Tibial artery (tissue), 4 donors: ENCODE data around the gene ADAM10.

Experiments used
- DNase-seq, 2 donors: peaks; one replicate each; pipeline ENCODE4 v3.0.0-alpha.2; 2019
- H3K27ac ChIP-seq, 2 donors: fragments of 200-600 bp; sonication (generic) in 1 of 2; 1 replicate in 1 of 2; 2 replicates in 1 of 2; pipeline ENCODE4 v1.5.1; 2018 to 2019; ENCODE audit warnings: mild to moderate bottlenecking in 1 of 2
- H3K27me3 ChIP-seq, 2 donors: fragments of 200-600 bp; sonication (generic) in 1 of 2; one replicate each; pipeline versions ENCODE4 v1.5.1 to v1.6.0; 2016 to 2019
- H3K36me3 ChIP-seq, 3 donors: fragments of 200-600 bp; sonication (generic) in 2 of 3; one replicate each; pipeline ENCODE4 v1.5.1; 2016 to 2019; ENCODE audit warnings: mild to moderate bottlenecking in 2 of 3
- H3K4me1 ChIP-seq, 4 donors: fragments of 200-600 bp; sonication (generic) in 2 of 4; 1 replicate in 3 of 4; 2 replicates in 1 of 4; pipeline ENCODE4 v1.5.1; 2016 to 2019
- H3K4me3 ChIP-seq, 2 donors: fragments of 200-600 bp; sonication (generic) in 1 of 2; 1 replicate in 1 of 2; 2 replicates in 1 of 2; pipeline ENCODE4 v1.5.1; 2018 to 2019; ENCODE audit warnings: mild to moderate bottlenecking in 2 of 2
- H3K9me3 ChIP-seq, 3 donors: fragments of 200-600 bp; sonication (generic) in 1 of 3; one replicate each; pipeline ENCODE4 v1.5.1; 2016 to 2019
- intact Hi-C: fragments of 100-400 bp; cut with DNase I; formaldehyde crosslinking; loops from one replicate; pipeline ENCODE4 v1.15.0; 2023; ENCODE audit warnings: low total_unique reads
- TF ChIP-seq, protein P1 (sequence below), 2 experiments: fragments of 200-600 bp in 1 of 2; fragments of 450-650 bp in 1 of 2; IDR thresholded peaks; one replicate each; pipeline ENCODE4 v1.5.1; 2017 to 2019; ENCODE audit warnings: antibody characterized with exemption in 2 of 2, mild to moderate bottlenecking in 1 of 2, moderate library complexity in 1 of 2

The ADAM10 gene

DNA sequence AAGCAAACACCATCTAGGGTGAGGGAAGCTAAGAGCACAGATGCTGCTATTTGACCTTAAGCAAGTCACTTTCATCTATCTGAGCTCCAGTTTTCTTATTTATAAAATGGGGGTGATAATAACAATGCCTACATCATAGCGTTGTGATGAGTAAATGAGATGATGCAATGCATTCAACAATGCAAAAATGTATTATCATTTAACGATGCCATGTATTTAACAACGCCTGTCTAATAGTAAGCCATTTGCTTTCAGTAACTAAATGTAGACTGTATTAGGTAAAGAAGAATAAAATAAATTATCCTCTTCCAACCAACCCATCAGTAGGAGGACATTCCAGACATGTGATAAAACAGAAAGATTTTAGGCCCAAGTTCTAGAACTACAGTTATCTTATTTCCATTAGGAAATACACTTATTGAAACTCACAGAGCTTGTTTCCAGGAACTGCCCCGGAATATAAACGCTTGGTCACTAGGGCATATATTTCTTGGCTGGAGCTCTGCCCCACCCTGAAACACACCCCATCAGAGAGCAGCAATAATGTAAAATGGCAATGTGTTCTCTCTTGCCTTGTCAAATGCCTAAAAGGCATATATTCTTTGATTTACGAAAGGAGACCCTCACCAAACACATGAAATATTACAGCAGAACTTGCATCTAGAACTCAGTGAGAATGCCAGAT lies 189.5 kb downstream of the ADAM10 start:
- TF ChIP-seq, protein P1, sequence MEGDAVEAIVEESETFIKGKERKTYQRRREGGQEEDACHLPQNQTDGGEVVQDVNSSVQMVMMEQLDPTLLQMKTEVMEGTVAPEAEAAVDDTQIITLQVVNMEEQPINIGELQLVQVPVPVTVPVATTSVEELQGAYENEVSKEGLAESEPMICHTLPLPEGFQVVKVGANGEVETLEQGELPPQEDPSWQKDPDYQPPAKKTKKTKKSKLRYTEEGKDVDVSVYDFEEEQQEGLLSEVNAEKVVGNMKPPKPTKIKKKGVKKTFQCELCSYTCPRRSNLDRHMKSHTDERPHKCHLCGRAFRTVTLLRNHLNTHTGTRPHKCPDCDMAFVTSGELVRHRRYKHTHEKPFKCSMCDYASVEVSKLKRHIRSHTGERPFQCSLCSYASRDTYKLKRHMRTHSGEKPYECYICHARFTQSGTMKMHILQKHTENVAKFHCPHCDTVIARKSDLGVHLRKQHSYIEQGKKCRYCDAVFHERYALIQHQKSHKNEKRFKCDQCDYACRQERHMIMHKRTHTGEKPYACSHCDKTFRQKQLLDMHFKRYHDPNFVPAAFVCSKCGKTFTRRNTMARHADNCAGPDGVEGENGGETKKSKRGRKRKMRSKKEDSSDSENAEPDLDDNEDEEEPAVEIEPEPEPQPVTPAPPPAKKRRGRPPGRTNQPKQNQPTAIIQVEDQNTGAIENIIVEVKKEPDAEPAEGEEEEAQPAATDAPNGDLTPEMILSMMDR (IDR thresholded peaks at IDR 0.05) = no peak
- no peak overlapping the region for H3K4me3 ChIP-seq
- no peaks in the 10 kb centered on the region for H3K36me3 ChIP-seq
- H3K27ac ChIP-seq = no peak overlapping the region
- H3K9me3 ChIP-seq = no peaks in the 10 kb centered on the region
- intact Hi-C loops = no loop called here
- DNase-seq = no peak
- H3K4me1 ChIP-seq = no peaks in the 10 kb centered on the region
- H3K27me3 ChIP-seq = no peaks in the 10 kb centered on the region

DNA sequence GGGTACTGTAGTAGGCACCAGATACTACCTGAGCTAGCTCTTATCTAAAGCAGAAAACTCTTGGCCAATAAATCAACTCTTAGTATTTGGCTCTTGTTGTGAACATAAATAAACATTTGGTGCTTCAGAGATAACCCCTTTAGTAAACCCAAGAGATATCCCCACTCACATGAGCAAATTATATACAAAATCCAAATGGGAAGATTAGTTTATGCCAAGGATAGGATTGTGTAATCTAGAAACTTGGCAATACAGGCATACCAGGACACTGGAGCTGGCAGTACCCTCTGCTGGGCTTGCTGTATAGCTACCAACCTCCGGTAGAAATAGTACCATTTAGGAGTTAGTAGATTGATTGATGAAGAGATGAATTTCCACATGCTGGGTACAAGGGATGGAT lies 190.7 kb downstream of the ADAM10 start:
- TF ChIP-seq, protein P1 (IDR thresholded peaks at IDR 0.05) = no peak

DNA sequence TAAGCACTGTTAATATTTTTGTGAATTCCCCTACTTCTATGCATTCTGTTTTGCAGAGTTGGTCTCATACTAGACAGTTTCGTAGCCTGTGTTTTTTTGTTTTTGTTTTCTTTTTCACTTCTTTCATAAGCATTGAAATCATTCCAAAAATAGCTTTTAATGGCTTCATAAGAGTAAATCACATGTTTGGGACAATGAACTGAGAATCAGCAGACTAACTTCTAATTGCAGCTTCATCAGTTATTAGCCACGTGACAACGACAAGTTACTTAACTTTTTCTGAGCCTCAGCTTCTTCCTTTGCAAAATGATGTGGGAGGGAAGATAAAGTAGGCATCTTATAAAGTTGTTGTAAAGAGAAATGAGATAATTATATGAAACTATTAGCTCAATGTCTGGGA lies 193.0 kb downstream of the ADAM10 start:
- Histone ChIP-seq H3K27me3 (no peaks in the 10 kb centered on the region), H3K4me1 (peaks cover 0 to 10% (median 4%) of the 10 kb centered on the region in 4 donors), H3K4me3 (no peak overlapping the region), H3K36me3 (no peaks in the 10 kb centered on the region), H3K9me3 (no peaks in the 10 kb centered on the region), H3K27ac (no peak overlapping the region)
- TF ChIP-seq, protein P1 (IDR thresholded peaks at IDR 0.05) = no peak
- intact Hi-C loops = no loop called here
- no peak for DNase-seq

More for the DNA sequence above, 190.7 kb downstream of the ADAM10 start:
- H3K27me3 ChIP-seq = no peaks in the 10 kb centered on the region
- intact Hi-C loops = no loop called here
- H3K9me3 ChIP-seq = no peaks in the 10 kb centered on the region
- no peaks in the 10 kb centered on the region for H3K4me1 ChIP-seq
- DNase-seq = no peak
- H3K4me3 ChIP-seq = no peak overlapping the region
- H3K27ac ChIP-seq = no peak overlapping the region
- H3K36me3 ChIP-seq = no peaks in the 10 kb centered on the region

DNA sequence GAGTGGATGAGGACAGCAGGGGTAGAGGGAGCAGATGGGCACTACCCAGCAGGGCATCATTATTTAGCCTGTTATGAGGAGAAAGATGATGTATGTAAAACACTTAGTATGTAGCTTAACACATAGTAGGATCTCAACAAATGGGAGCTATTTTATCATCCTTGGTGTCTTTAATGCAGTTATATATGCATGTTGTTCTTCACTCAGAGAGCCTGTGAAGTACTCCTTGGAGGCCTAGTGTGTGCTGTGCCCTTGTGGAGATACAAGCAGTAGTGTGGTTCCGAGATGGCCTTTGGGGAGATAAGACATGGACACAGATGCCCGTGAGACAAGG lies 193.5 kb downstream of the ADAM10 start:
- Histone ChIP-seq H3K27ac (no peak overlapping the region), H3K4me1 (peaks cover 0 to 10% (median 4%) of the 10 kb centered on the region in 4 donors), H3K4me3 (no peak overlapping the region), H3K9me3 (no peaks in the 10 kb centered on the region), H3K27me3 (no peaks in the 10 kb centered on the region), H3K36me3 (no peaks in the 10 kb centered on the region)
- TF ChIP-seq, protein P1 (IDR thresholded peaks at IDR 0.05) = no peak
- intact Hi-C loops = no loop called here
- no peak for DNase-seq

DNA sequence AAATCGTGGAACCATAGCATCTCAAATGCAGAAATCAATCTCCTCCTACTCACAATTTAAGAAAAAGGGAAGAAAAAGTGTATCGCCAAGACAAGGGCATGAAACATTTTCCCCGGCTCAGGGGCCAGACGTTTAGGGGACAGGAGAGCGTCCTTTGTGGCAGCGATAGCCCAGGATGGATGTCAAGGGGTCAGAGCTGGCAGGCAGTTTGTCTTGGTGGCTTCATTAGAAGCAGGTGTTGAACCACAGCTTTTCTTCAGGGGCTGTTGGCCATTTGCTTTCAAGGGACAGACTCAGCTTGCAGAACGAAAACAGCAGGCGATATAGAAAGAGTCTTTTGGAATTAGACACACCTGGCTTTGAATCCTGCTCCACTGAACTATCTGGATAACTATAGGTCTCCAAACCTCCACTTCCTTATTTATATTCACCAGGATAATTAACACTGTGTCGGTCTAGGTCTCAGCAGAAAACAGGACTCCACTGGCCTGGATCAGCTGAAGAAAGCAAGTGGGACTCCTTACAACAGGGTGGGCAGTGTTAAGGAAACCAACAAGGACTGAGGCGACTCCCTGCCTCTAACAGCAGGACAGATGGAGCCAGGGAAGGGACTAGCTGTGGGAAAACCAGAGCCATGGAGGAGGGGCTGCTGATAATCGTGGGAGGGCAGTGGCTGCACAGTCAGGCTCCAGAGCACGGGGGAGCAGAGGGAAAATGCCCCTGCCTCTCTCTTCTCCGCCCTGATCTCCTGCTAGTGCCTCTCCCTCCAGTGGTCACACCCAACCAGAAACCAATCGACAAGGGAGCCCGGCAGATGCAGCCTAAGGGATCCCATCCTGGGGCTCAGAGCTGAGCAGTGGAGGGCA lies 194.1 kb downstream of the ADAM10 start:
- Histone ChIP-seq H3K4me1 (peaks cover 0 to 10% (median 4%) of the 10 kb centered on the region in 4 donors), H3K27me3 (no peaks in the 10 kb centered on the region), H3K27ac (no peak overlapping the region), H3K36me3 (no peaks in the 10 kb centered on the region), H3K9me3 (no peaks in the 10 kb centered on the region), H3K4me3 (no peak overlapping the region)
- intact Hi-C loops = no loop called here
- no peak for DNase-seq
- TF ChIP-seq, protein P1 (IDR thresholded peaks at IDR 0.05) = no peak
